ENCODE measurements around the gene MARCHF2. TPM values are rescaled to one million over a fixed set of nuclear protein-coding genes. Genes with fewer than 3 reads are reported as not detected.

Gene MARCHF2
- total and polyA plus RNA-seq, 2 donors (not counting 3 experiments of a cell fraction or from before 2014, with no cell fraction given), result 43.5 to 91.9 TPM

DNA sequence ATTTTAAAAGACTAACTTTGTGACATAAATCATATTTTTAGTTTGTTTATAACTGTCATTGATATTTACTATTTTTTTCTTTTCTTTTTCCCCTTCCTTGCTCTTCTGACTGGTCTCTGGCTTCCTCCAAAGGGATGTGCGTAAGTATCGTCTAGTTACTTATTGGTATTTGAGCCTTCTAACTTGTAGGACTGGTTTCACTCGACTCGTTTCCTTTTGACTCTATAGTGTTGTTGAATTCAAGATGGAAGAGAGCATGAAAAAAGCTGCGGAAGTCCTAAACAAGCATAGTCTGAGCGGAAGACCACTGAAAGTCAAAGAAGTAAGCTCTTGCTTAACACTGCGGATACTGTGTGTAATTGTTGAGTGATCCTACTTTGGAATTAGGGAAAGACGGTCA, 50.3 kb downstream of the MARCHF2 start:
- DNase-seq (ENCODE audit: low read depth, low spot score) (no peak), FAIRE-seq (no peak)
- Histone ChIP-seq H3K27ac (ENCODE audit: insufficient read depth, low read depth, low read length) (no peak overlapping the region), H2AFZ (ENCODE audit: low read depth, low read length) (no peak overlapping the region), H3K9ac (replicated peaks; ENCODE audit: extremely low read depth, insufficient read depth, low read length) (no peak overlapping the region), H4K20me1 (replicated peaks; ENCODE audit: control insufficient read depth, extremely low read depth, insufficient read depth, low read length) (peaks cover 39% of the 10 kb centered on the region), H3K27me3 (ENCODE audit: control insufficient read depth in 2 of 2, insufficient read depth in 2 of 2, low read length in 2 of 2) (no peaks in the 10 kb centered on the region), H3K4me3 (replicated peaks in 1 of 3; ENCODE audit: insufficient read depth in 1 of 3, low read depth in 1 of 3, low read length in 3 of 3) (no peak overlapping the region), H3K4me2 (ENCODE audit: insufficient read depth, low read length) (no peak overlapping the region), H3K4me1 (ENCODE audit: control insufficient read depth, extremely low read depth, insufficient read depth, low read length) (peaks cover 19% of the 10 kb centered on the region), H3K9me1 (replicated peaks; ENCODE audit: control insufficient read depth, extremely low read depth, insufficient read depth, low read length) (no peaks in the 10 kb centered on the region), H3K9me3 (replicated peaks; ENCODE audit: control insufficient read depth, insufficient read depth, low read length) (no peaks in the 10 kb centered on the region), H3K36me3 (ENCODE audit: control insufficient read depth in 2 of 2, extremely low read depth in 1 of 2, insufficient read depth in 2 of 2, low read length in 2 of 2) (peaks cover 26 to 40% of the 10 kb centered on the region in 2 experiments), H3K79me2 (ENCODE audit: control insufficient read depth, insufficient read depth, low read length) (peaks cover 84% of the 10 kb centered on the region)
- BruUV-seq (replicated peaks), result no TSS peak
- CTCF ChIA-PET, result interaction anchor here (1.1 to 1.9 kb wide), 3 partner anchors 19 to 110 kb away, joined by 3 to 14 read pairs (median 4); partner anchors contain the start of gene HNRNPM
- intact Hi-C loops (cut with micrococcal nuclease), result no loop called here
- POLR2A ChIA-PET, result no interaction called here
- TF ChIP-seq GATA2 (IDR thresholded peaks at IDR 0.05; ENCODE audit: insufficient read depth, insufficient read length, low read depth, low read length), result no peak
- no peak for TF ChIP-seq FOS (IDR thresholded peaks at IDR 0.05; ENCODE audit: borderline replicate concordance, insufficient read depth, low read length)
- TF ChIP-seq, protein P1, sequence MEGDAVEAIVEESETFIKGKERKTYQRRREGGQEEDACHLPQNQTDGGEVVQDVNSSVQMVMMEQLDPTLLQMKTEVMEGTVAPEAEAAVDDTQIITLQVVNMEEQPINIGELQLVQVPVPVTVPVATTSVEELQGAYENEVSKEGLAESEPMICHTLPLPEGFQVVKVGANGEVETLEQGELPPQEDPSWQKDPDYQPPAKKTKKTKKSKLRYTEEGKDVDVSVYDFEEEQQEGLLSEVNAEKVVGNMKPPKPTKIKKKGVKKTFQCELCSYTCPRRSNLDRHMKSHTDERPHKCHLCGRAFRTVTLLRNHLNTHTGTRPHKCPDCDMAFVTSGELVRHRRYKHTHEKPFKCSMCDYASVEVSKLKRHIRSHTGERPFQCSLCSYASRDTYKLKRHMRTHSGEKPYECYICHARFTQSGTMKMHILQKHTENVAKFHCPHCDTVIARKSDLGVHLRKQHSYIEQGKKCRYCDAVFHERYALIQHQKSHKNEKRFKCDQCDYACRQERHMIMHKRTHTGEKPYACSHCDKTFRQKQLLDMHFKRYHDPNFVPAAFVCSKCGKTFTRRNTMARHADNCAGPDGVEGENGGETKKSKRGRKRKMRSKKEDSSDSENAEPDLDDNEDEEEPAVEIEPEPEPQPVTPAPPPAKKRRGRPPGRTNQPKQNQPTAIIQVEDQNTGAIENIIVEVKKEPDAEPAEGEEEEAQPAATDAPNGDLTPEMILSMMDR (IDR thresholded peaks at IDR 0.05; ENCODE audit: extremely low read depth in 1 of 2, insufficient read depth in 1 of 2, low read depth in 1 of 2, low read length in 2 of 2), result no peak
- no peak for TF ChIP-seq POLR2AphosphoS5 (IDR thresholded peaks at IDR 0.05; ENCODE audit: insufficient read depth, low read depth, low read length)
- TF ChIP-seq EZH2 (IDR thresholded peaks at IDR 0.05; ENCODE audit: borderline replicate concordance, low read depth, low read length, severe bottlenecking), result no peak
- no peak for TF ChIP-seq JUN (IDR thresholded peaks at IDR 0.05; ENCODE audit: borderline replicate concordance, insufficient read depth, insufficient read length, low read depth)
- TF ChIP-seq MYC (IDR thresholded peaks at IDR 0.05; ENCODE audit: low read depth, low read length), result no peak
- TF ChIP-seq, protein P2, sequence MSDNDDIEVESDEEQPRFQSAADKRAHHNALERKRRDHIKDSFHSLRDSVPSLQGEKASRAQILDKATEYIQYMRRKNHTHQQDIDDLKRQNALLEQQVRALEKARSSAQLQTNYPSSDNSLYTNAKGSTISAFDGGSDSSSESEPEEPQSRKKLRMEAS (IDR thresholded peaks at IDR 0.05; ENCODE audit: insufficient read depth, insufficient read length), result no peak
- no peak for TF ChIP-seq POLR2A (IDR thresholded peaks at IDR 0.05; ENCODE audit: low read depth, low read length)
- dilution Hi-C loops (cut with MboI; ENCODE audit: extremely low pct_ligation_motif_present, low sequenced_read_pairs), result no loop called here
